ENCODE results near the gene SPOCK3.
"Not testable (repeated sequence)": the region's sequence is repeated elsewhere in the genome, so short reads cannot be mapped to it uniquely, and the experiment has no call there.

SPOCK3 gene

GRCh38 chr4:166875821-166876220 is 358.5 kb downstream of the SPOCK3 start:
- in situ Hi-C loops (cut with HindIII; ENCODE audit: low pct_unique_long_range_greater_than_20kb, low sequenced_read_pairs) = no loop called here
- no peak for DNase-seq (ENCODE audit: low read depth in 1 of 2, low spot score in 1 of 2)
- TF ChIP-seq JUND (IDR thresholded peaks at IDR 0.05; ENCODE audit: low read depth) = no peak

- DNase-seq (ENCODE audit: low read depth in 1 of 2, low spot score in 1 of 2) = no peak
- TF ChIP-seq JUND (IDR thresholded peaks at IDR 0.05; ENCODE audit: low read depth) = no peak
- in situ Hi-C loops (cut with HindIII; ENCODE audit: low pct_unique_long_range_greater_than_20kb, low sequenced_read_pairs) = no loop called here
Measured at GRCh38 chr4:166862032-166862431, 372.3 kb downstream of the SPOCK3 start.

- in situ Hi-C loops (cut with HindIII; ENCODE audit: low pct_unique_long_range_greater_than_20kb, low sequenced_read_pairs) = not testable (repeated sequence)
- DNase-seq (ENCODE audit: low read depth in 1 of 2, low spot score in 1 of 2) = peak in 1 of 2 experiments; percentile 5
Measured at GRCh38 chr4:166850398-166850797, 383.9 kb downstream of the SPOCK3 start.

GRCh38 chr4:166846939-166847338 is 387.4 kb downstream of the SPOCK3 start:
- in situ Hi-C loops (cut with HindIII; ENCODE audit: low pct_unique_long_range_greater_than_20kb, low sequenced_read_pairs) = no loop called here
- DNase-seq (ENCODE audit: low read depth in 1 of 2, low spot score in 1 of 2) = no peak
- no peak for TF ChIP-seq JUND (IDR thresholded peaks at IDR 0.05; ENCODE audit: low read depth)

- in situ Hi-C loops (cut with HindIII; ENCODE audit: low pct_unique_long_range_greater_than_20kb, low sequenced_read_pairs) = no loop called here
- TF ChIP-seq JUND (IDR thresholded peaks at IDR 0.05; ENCODE audit: low read depth) = no peak
- DNase-seq (ENCODE audit: low read depth in 1 of 2, low spot score in 1 of 2) = no peak
Measured at GRCh38 chr4:166842795-166843261, 391.5 kb downstream of the SPOCK3 start.

- peak in 1 of 2 experiments; percentile 12 for DNase-seq (ENCODE audit: low read depth in 1 of 2, low spot score in 1 of 2)
- in situ Hi-C loops (cut with HindIII; ENCODE audit: low pct_unique_long_range_greater_than_20kb, low sequenced_read_pairs) = no loop called here
- TF ChIP-seq JUND (IDR thresholded peaks at IDR 0.05; ENCODE audit: low read depth) = no peak
Measured at GRCh38 chr4:166839615-166840251, 394.6 kb downstream of the SPOCK3 start.

- no peak for TF ChIP-seq JUND (IDR thresholded peaks at IDR 0.05; ENCODE audit: low read depth)
- in situ Hi-C loops (cut with HindIII; ENCODE audit: low pct_unique_long_range_greater_than_20kb, low sequenced_read_pairs) = no loop called here
- no peak for DNase-seq (ENCODE audit: low read depth in 1 of 2, low spot score in 1 of 2)
Measured at GRCh38 chr4:166838975-166839614, 395.2 kb downstream of the SPOCK3 start.

GRCh38 chr4:166836865-166837264 is 397.4 kb downstream of the SPOCK3 start:
- no peak for DNase-seq (ENCODE audit: low read depth in 1 of 2, low spot score in 1 of 2)
- TF ChIP-seq JUND (IDR thresholded peaks at IDR 0.05; ENCODE audit: low read depth) = no peak
- in situ Hi-C loops (cut with HindIII; ENCODE audit: low pct_unique_long_range_greater_than_20kb, low sequenced_read_pairs) = no loop called here

- no peak for TF ChIP-seq JUND (IDR thresholded peaks at IDR 0.05; ENCODE audit: low read depth)
- no peak for DNase-seq (ENCODE audit: low read depth in 1 of 2, low spot score in 1 of 2)
- in situ Hi-C loops (cut with HindIII; ENCODE audit: low pct_unique_long_range_greater_than_20kb, low sequenced_read_pairs) = no loop called here
Measured at GRCh38 chr4:166827629-166828028, 406.7 kb downstream of the SPOCK3 start.

- no peak for DNase-seq (ENCODE audit: low read depth in 1 of 2, low spot score in 1 of 2)
- TF ChIP-seq JUND (IDR thresholded peaks at IDR 0.05; ENCODE audit: low read depth) = no peak
- in situ Hi-C loops (cut with HindIII; ENCODE audit: low pct_unique_long_range_greater_than_20kb, low sequenced_read_pairs) = no loop called here
Measured at GRCh38 chr4:166827167-166827566, 407.1 kb downstream of the SPOCK3 start.

GRCh38 chr4:166823848-166824247 is 410.4 kb downstream of the SPOCK3 start:
- DNase-seq (ENCODE audit: low read depth in 1 of 2, low spot score in 1 of 2) = no peak
- in situ Hi-C loops (cut with HindIII; ENCODE audit: low pct_unique_long_range_greater_than_20kb, low sequenced_read_pairs) = no loop called here
- no peak for TF ChIP-seq JUND (IDR thresholded peaks at IDR 0.05; ENCODE audit: low read depth)

GRCh38 chr4:166823126-166823525 is 411.2 kb downstream of the SPOCK3 start:
- TF ChIP-seq JUND (IDR thresholded peaks at IDR 0.05; ENCODE audit: low read depth) = no peak
- DNase-seq (ENCODE audit: low read depth in 1 of 2, low spot score in 1 of 2) = no peak
- in situ Hi-C loops (cut with HindIII; ENCODE audit: low pct_unique_long_range_greater_than_20kb, low sequenced_read_pairs) = no loop called here

- in situ Hi-C loops (cut with HindIII; ENCODE audit: low pct_unique_long_range_greater_than_20kb, low sequenced_read_pairs) = no loop called here
- no peak for DNase-seq (ENCODE audit: low read depth in 1 of 2, low spot score in 1 of 2)
- TF ChIP-seq JUND (IDR thresholded peaks at IDR 0.05; ENCODE audit: low read depth) = no peak
Measured at GRCh38 chr4:166822386-166822785, 411.9 kb downstream of the SPOCK3 start.
